Islet precursor cell (in vitro differentiated cells): ENCODE results near the gene SBK1.
A peak's percentile ranks its signal among the peaks of the same experiment; 100 is the strongest.
"Not testable (repeated sequence)": the region's sequence is repeated elsewhere in the genome, so short reads cannot be mapped to it uniquely, and the experiment has no call there.

ENCODE experiments used
- DNase-seq: peaks from one replicate; pipeline ENCODE4 v3.0.0-alpha.2; 2018

SBK1 gene

DNA sequence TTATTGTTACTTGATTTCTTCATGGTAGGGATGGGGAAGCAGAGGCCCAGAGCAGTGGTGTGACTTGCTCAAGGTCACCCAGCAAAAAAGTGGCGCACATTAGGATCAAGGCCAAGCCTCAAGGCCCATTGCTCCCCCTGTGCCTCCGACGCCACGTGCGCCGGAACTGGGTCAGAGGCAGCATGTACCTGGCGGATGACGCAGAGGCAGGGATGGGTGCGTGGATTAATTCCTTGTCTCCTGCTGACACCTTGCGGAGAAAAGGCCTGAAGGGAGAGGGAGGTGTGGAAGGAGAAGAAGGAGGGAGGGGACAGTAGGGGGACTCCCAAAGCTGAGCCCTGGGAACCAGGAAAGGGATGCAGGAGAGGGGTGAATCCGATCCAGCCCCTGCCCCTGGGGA lies 18.5 kb downstream of the SBK1 start:
- DNase-seq, result no peak

GRCh38 chr16:28311413-28311812 lies 19.1 kb downstream of the SBK1 start:
- no peak for DNase-seq

DNA sequence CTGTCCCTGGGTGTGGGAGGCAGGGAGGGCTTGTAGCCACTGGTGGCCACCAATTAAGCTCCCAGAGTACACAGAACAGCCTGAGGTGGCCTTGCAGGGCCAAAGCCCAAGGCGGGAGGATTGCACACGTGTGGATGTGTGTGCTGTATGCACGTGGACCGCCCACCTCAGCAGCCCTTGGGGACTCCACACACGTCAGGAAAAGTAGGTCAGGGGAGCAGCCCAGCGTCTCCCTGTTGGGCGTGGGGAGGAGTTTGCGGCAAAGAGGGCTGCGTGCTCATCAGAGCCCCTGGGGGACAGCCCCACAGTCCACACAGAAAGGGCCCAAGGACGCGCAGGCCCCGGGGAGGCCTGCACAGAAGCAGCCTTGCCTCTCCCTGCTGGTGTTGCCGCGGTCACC lies 19.6 kb downstream of the SBK1 start:
- no peak for DNase-seq

DNA sequence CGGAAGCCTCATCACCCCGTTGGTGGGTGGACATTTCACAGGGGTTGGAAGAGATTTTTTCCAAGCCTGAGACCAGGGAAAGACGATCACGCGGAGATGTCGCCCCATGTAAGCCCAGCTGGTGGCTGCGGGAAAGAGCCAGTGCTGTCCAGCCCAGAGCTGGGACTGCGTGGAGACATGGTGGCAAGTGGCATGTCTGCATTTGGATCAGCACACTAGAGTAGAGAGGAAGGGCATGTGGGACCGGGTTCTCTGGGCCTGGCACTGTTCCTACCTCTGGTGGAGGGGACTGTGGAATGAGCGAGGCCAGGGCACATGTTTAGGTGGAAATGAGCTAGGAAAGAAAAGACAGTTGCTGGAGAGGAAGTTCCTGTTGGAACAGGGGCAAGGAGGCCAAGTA lies 20.0 kb downstream of the SBK1 start:
- DNase-seq, result no peak

GRCh38 chr16:28313587-28313986 lies 21.3 kb downstream of the SBK1 start:
- no peak for DNase-seq

- DNase-seq, result no peak
Measured at GRCh38 chr16:28316054-28316453, 23.7 kb downstream of the SBK1 start.

DNA sequence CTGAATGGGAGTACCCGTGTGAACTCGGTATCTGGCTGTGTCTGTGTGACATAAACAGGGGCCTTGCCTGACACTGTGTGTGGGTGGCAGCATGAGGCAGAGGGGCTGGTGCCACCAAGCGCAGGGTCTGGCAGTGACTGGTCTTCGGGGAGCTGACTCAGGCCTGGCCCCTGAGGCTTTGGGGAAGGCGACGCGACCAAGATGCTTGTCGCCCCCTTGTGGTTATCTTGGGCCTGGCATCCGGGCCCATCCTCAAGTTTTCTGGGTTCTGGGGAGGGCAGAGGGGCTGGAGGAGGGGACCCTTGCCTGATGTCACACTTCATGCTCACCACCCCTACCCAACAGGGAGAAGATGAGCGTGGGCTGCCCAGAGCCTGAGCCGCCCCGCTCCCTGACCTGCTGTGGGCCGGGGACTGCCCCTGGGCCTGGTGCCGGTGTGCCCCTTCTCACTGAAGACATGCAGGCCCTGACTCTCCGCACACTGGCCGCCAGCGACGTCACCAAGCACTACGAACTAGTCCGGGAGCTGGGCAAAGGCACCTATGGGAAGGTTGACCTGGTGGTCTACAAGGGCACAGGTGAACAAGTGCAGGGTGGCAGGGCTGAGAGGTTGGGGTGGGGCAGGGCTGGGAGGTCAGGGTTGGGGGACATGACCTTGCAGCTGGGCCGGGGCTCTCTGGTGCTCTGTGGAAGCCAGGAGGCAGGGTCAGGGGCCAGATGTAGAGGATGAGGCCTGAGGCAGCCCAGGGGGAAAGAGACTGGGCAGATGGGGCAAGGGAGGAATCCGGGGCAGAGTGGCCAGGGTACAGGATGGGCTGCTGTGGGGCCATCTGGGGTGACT lies 24.9 kb downstream of the SBK1 start:
- DNase-seq, result peak; percentile 79

GRCh38 chr16:28318042-28318744 lies 25.9 kb downstream of the SBK1 start:
- no peak for DNase-seq

- DNase-seq, result no peak
Measured at GRCh38 chr16:28319476-28320022, 27.2 kb downstream of the SBK1 start.

DNA sequence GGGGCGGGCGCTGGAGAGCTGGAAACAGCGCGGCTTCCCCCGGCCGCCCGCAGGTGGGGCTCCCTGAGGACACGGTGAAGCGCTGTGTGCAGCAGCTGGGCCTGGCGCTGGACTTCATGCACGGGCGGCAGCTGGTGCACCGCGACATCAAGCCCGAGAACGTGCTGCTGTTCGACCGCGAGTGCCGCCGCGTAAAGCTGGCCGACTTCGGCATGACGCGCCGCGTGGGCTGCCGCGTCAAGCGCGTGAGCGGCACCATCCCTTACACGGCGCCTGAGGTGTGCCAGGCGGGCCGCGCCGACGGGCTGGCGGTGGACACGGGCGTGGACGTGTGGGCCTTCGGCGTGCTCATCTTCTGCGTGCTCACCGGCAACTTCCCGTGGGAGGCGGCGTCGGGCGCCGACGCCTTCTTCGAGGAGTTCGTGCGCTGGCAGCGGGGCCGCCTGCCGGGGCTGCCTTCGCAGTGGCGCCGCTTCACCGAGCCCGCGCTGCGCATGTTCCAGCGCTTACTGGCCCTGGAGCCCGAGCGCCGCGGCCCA lies 27.8 kb downstream of the SBK1 start:
- no peak for DNase-seq

GRCh38 chr16:28320741-28321140 lies 28.4 kb downstream of the SBK1 start:
- DNase-seq, result no peak

DNA sequence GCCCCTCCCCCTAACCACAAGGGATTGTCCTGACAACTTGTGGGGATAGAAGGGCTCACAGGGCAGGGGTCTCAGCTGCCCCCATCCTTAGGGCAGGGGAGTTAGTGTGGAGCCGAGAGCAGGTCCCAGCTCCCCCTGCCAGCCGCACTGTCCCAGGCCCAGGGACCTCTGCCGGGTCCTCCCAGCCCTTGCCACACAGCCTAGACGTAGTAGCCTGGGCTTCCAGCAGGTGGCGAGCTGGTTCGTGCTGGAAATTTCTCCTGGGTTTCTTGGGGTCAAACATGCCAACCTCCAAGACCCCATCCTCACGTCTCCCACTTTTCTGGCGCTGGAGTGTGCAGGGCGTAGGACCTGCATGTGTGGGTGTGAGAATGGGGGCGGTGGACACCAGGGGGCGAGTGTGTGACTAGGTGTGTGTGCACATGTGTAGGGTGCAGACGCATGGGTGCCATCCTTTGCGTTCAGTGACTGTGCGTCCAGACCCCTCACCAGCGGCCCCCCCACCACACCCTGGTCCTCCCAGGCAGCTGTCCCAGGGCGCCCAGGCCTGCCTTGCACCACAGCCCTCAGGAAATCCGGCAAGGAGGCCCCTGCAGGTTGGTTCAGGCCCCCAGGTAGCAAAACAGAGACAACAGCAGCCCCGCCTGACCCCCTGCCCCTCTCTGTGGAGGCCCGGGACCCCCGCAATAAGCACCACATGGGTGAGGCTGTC lies 29.5 kb downstream of the SBK1 start:
- DNase-seq, result peak; percentile 71

GRCh38 chr16:28324235-28324886 lies 32.0 kb downstream of the SBK1 start:
- no peak for DNase-seq

- DNase-seq, result no peak
Measured at GRCh38 chr16:28324887-28325279, 32.6 kb downstream of the SBK1 start.

DNA sequence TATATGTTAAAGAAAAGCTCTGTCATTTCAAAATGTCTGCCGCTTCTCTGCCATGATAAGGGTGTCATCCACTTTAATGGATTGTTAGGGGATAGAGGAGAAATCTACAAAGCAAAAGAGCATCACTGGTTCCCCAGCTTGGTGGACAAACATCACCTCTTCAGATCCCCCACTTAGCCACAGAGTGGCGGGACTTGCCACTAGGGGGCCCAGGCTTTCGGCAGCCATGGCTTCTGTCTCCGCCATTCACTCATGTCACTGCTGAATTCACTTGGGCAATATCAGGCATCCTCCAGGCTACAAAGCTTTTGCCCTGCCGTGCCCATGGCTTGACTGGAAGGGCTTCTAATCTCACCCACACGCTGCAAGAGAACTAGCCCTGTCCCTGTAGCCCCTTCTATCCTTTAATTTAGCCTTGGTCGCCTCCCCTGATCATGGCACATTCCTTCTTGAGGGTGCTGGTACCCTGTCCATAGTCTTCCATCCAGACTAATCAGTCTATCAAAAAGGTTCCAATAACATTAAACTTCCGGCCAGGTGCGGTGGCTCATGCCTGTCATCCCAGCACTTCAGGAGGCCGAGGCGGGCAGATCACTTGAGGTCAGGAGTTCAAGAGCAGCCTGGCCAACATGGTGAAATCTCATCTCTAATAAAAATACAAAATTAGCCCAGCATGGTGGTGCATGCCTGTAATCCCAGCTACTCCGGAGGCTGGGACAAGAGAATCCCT lies 34.7 kb downstream of the SBK1 start:
- peak; percentile 81 for DNase-seq

DNA sequence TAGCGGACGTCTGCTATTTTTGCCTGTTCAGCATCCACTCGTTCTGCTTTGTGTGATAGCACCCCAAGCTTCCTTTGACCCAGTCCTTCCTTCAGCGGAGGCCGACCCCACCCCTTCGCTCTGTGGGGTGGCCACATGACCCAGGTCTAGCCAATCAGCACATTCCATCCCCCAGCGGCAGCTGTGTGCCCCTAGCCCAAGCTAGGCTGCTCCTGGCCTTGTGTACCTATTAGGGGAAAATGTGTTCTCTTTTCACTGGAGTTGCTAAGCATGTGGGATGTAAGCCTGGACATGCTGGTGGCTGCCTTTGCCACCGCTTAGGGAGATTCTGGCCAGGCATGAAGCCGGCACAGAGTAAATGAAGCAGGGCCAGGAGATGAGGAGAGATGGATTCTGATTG lies 37.9 kb downstream of the SBK1 start:
- peak; percentile 64 for DNase-seq

GRCh38 chr16:28330981-28331380 lies 38.7 kb downstream of the SBK1 start:
- DNase-seq, result not testable (repeated sequence)

- not testable (repeated sequence) for DNase-seq
Measured at GRCh38 chr16:28332632-28333031, 40.3 kb downstream of the SBK1 start.

DNA sequence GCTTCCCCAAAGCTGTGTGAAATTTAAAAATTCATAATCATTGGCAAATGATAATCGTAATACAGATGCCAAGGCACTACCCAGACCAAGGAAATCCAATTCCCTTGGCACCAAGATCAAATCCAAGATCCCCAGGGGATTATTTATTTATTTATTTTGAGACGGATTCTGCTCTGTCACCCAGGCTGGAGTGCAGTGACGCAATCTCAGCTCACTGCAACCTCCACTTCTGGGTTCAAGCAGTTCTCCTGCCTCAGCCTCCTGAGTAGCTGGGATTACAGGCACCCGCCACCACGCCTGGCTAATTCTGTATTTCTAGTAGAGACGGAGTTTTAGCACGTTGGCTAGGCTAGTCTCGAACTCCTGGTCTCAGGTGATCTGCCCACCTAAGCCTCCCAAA lies 43.4 kb downstream of the SBK1 start:
- not testable (repeated sequence) for DNase-seq

- not testable (repeated sequence) for DNase-seq
Measured at GRCh38 chr16:28336940-28337710, 44.8 kb downstream of the SBK1 start.

DNA sequence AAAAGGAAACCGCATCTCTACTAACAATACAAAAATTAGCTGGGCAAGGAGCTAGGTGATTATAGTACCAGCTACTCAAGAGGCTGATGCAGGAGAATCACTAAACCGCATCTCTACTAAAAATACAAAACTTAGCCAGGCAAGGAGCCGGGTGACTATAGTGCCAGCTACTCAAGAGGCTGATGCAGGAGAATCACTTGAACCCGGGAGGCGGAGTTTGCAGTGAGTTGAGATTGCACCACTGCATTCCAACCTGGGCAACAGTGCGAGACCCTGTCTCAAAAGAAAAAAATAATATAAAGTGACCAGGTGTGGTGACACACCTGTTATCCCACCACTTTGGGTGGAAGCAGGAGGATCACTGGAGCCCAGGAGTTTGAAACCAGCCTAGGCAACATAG lies 45.9 kb downstream of the SBK1 start:
- not testable (repeated sequence) for DNase-seq
